AG08395 (cell line): ENCODE measurements around the gene PLEKHA6.

Source experiments
- DNase-seq: peaks from one replicate; pipeline ENCODE4 v3.0.0; 2012; ENCODE audit warnings: mixed read lengths, low spot score

Gene PLEKHA6

GRCh38 chr1:204283711-204284651 lies 75.7 kb downstream of the PLEKHA6 start:
- DNase-seq = no peak

DNA sequence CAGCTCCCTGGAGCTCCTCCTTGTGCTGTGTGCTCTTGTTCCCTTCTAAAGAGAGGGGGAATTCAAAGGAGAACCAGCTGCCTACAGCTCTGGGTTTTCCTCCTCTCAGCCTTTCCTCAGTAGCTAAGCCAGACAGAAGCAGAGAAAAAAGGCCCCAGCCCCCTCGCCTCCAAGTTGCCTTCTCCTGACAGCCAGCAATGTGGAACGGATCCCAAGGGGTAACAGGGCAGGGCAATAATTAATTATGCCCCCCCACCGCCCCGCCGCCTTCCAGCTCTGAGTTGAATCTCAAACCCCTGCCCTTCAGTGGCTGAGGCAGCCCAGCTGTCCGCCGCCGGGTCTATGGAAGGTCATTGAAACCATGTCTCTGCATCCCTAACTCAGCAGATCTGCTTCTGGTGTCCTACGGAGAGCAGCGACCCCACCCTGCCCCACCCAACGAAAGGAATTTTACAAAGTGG lies 76.9 kb downstream of the PLEKHA6 start:
- DNase-seq = no peak

DNA sequence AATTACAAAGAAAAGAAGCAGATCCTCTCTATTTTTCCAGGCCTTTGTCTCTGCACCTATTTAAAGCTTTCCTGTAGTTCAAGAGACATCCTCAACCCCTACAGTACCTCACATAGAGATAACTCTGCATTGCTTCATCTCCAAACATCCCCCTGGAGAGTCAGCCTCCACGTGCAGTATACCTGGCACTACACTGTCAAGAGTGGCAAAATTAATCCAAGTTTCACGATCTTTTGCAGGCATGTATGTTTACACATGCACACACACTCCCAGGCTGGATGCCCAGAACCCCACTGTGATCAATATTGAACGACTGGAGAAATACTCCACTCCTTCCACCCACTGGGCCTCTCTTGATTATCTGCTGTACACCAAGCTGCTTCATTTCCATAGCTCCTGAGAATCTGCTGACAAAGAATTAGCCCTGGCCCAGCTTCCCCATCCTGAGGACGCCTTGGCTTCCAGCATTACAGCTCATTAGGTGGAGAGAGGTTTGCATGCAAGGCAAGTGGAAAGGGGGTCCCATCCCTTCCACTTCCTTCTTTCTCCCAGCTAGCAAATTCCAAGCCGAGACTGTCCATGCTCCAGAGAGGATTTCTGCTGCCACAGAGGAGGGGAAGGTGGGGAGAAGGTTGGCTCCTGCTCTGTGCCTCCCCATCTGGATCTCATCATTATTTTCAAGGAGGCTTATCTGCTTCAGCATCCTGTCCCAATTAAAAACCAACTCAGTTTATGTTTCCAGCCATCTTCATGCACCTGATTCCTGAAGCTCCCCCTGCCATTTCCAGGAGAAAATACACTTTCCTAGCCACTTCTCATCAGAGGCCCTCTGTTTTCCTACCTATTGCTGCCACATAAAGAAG lies 79.4 kb downstream of the PLEKHA6 start:
- no peak for DNase-seq

- no peak for DNase-seq
These were observed 80.8 kb downstream of the PLEKHA6 start for GRCh38 chr1:204278958-204279357.

GRCh38 chr1:204278251-204278650 lies 81.5 kb downstream of the PLEKHA6 start:
- DNase-seq = no peak

- no peak for DNase-seq
These were observed 82.0 kb downstream of the PLEKHA6 start for GRCh38 chr1:204277563-204278219.

- DNase-seq = no peak
These were observed 83.9 kb downstream of the PLEKHA6 start for GRCh38 chr1:204275695-204276370.

DNA sequence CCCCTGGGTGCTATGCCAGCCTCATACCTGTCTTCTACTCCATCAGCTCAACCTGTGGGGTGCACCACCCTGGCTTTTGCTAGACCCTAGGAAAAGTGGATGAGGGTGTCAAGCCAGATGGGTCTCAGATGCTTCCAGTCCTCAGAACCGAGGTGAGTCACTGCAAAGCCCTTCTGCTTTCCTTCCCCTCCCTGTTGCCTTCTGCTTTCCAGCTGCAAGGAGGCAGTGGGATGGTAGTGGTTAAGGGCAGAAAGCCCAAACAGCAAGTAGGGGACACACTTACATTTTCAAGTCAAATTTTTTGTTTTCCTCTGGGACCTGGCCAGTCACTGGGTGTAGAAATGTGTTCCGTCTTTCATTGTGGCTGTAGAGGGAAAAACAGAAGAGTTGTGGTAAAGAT lies 85.3 kb downstream of the PLEKHA6 start:
- DNase-seq = no peak

DNA sequence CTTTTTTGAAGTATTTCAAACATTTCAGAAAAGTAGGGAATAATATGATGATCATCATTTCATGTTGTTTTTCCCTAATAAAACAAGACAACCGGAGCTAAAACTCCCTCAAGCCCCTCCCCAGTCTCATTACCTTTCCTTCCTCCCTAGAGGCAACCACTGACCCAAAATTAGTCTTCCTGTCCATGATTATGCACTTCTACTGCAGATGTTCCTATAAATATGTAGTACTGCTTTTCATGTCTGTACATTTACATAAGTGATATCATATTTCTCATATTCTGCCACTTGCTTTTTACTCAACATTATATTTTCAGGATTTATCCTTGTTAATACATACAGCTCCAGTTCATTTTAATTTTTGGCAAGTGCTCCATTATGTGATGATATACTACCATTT lies 87.2 kb downstream of the PLEKHA6 start:
- no peak for DNase-seq

- no peak for DNase-seq
These were observed 87.8 kb downstream of the PLEKHA6 start for GRCh38 chr1:204271970-204272369.

- DNase-seq = no peak
These were observed 91.6 kb downstream of the PLEKHA6 start for GRCh38 chr1:204268101-204268500.

- no peak for DNase-seq
These were observed 92.5 kb downstream of the PLEKHA6 start for GRCh38 chr1:204267191-204267601.

GRCh38 chr1:204266504-204267034 lies 93.2 kb downstream of the PLEKHA6 start:
- peak; percentile 30 for DNase-seq

DNA sequence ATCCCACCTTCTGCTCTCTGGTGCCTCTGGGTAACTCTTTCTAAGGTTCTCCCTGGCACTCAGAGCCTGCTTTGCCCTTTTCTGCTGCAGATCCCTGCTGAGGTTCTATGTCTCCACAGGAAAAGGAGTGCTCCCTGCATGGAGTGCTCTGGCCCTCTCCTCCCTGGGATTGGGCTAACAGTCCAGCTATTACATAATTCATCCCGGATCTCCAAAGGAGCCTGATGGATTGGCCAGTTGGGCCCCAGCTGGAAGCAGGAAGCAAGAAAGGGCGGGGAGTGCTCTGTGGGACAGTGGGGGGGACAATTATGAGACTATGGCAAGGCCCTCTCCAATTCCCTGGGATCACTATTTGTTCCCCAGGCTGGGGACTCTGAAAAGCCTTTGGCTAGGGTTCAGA lies 94.1 kb downstream of the PLEKHA6 start:
- no peak for DNase-seq

DNA sequence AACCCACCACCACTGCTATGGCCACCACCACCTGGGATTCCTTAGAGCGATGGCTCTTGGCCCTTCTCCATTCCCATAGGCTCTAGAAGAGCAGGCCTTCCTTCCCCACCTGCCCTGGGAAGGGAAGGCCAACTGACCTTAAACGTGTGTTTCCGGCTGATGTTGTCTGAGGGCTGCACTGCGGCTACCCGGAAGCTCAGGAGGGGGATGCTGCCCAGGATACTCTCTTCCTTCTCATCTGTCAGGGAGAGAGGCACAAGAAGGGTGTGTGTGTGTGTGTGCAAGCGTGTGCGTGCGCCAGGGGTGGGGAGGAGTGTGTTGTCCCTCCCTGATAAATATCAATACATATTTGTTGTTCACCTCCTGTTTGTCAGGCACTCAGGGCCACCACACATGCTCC lies 94.9 kb downstream of the PLEKHA6 start:
- DNase-seq = no peak

DNA sequence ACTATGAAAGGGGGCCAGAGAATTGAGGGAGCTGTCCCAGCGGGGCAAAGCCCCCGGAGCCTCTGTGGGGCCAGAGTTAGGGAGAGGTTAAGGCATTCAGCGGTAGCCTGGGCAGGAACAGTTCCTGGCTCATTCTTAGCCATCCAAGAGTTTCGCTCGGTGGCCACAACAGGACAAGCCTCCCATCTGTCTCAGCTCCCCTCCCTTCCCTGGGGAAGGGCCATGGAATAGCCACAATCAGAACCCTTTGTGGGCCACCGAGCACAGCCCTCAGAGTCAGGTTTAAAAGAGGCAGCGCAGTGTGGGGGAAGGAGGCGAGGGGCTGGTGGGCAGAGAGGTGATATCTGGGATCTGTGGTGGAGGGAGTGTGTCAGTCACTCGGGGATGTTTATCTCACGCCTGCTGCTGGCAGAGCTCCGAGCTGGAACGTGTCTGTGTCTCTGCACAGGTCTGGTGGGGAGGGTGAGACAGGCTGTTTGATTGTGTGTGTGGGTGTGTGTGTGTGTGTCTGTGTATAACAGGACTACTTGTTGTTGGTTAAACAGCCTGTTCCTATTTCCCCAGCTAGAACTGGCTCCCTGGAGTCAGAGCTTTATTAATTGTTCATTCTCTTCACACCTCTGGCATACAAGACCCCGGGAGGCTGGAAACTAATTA lies 96.3 kb downstream of the PLEKHA6 start:
- no peak for DNase-seq

DNA sequence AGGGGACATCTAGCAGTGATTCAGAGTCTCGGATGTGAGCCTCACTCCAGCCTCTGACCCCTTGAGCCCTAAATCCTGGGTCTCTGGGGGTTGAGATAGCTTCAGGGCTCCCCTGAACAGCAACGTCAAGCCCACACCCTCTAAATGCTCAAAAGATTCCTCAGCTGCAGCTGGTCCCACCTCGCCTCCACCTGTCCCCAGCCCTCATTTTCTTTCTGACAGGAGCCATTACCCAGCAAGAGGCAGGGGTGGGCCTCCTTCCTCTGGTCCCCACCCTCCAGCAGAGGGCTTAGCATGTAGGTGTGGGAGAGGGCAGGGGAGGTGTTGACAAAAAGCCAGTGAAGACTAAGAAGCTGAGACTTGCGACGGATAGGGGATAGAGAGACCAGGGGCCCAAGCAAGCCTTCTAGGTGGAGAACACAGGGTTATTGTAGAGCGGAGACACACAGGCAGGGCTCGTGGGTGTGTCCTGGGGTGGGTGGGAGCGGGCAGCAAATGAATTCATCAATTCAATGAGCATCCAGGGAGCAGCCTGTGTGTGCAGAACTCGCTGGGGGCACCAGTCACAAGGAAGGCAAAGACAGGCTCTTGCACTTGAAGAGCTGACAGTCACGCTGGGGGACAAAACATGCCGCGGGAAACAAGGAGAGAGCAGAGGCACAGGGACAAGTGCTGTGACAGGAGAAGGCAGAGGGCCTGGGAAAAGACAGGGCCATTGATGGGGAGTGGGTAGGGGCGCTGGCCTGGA lies 97.0 kb downstream of the PLEKHA6 start:
- DNase-seq = no peak

DNA sequence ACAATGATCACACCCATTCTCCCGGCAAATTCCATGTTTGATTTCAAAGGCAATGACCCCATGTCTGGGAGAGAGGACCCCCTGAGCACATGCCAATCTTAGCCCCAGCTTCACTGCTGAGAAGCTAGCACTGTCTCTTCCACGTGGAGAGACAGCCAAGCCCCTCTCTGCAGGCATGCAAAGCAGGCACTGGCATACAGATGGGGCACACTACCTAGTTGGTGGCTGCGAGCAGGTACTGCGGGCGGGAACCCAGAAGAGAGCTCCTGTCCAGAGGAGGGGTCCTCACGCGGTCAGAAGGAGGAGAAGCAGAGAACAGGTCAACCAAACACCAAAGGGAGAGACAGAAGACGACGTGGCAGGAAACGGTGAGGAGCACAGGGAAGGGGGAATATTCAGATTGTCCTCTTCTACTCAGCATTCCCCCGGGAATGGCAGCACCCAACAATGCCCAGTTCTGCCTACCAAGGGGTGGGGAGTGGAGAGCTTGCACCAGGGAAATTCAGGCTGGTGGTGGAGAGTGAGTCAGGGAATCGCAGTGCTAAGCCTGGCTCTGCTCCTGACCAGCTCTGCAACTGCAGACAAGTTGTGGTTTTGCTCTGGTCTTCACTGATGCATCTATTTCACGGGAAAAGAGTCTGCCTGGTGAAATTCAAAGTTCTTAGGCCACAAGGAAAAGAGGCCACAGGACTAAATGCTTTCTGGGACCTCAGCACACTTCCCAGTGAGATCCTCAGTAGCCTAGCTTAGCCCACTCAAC lies 97.8 kb downstream of the PLEKHA6 start:
- DNase-seq = peak; percentile 76

- no peak for DNase-seq
These were observed 98.5 kb downstream of the PLEKHA6 start for GRCh38 chr1:204261266-204261665.
